GM12865 (cell line): Measurements from ENCODE around the gene ZNF513.

Source experiments
- DNase-seq: peaks from one replicate; pipeline ENCODE4 v3.0.0; 2010; ENCODE audit warnings: low read depth
- H3K4me3 ChIP-seq: 2 replicates; pipeline ENCODE4 v1.5.1; 2011; ENCODE audit warnings: mild to moderate bottlenecking, low read depth, low read length, control low read depth
- TF ChIP-seq, protein P1 (sequence below): IDR thresholded peaks from 2 replicates; pipeline ENCODE4 v1.5.1; 2011; ENCODE audit warnings: low read length, control low read depth, low read depth, inconsistent platforms; ENCODE audit not compliant: insufficient read depth; ENCODE audit errors: missing control alignments

Gene ZNF513

DNA sequence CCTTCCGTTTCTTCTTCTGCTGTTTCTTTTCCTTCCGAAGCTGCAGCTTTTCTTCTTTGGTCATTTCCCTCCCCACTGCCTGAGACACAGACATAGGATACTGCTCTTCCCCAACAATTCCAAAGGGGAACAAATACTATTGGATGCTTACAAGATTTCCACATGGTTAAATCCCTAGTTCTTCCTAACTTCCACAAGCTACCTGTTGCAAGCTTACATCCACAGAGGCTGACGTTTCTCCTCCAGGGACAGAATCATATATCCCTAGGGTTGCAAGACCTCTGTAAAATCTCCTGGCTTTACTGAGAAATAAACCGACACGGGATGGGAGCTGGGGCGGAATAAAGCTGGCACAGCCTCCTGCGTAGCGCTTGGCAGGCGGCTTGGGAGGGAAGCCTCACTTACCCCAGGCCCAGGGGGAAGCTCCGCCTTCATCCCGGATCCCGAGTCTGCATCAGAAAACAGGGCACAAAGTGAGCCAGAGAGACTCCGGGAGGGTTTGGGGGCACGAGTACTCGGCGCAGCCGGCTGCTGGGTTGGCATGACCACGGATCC, 11.0 kb downstream of the ZNF513 start:
- TF ChIP-seq, protein P1, sequence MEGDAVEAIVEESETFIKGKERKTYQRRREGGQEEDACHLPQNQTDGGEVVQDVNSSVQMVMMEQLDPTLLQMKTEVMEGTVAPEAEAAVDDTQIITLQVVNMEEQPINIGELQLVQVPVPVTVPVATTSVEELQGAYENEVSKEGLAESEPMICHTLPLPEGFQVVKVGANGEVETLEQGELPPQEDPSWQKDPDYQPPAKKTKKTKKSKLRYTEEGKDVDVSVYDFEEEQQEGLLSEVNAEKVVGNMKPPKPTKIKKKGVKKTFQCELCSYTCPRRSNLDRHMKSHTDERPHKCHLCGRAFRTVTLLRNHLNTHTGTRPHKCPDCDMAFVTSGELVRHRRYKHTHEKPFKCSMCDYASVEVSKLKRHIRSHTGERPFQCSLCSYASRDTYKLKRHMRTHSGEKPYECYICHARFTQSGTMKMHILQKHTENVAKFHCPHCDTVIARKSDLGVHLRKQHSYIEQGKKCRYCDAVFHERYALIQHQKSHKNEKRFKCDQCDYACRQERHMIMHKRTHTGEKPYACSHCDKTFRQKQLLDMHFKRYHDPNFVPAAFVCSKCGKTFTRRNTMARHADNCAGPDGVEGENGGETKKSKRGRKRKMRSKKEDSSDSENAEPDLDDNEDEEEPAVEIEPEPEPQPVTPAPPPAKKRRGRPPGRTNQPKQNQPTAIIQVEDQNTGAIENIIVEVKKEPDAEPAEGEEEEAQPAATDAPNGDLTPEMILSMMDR = no peak
- DNase-seq = no peak
- peak overlapping the region; percentile 88 for H3K4me3 ChIP-seq

DNA sequence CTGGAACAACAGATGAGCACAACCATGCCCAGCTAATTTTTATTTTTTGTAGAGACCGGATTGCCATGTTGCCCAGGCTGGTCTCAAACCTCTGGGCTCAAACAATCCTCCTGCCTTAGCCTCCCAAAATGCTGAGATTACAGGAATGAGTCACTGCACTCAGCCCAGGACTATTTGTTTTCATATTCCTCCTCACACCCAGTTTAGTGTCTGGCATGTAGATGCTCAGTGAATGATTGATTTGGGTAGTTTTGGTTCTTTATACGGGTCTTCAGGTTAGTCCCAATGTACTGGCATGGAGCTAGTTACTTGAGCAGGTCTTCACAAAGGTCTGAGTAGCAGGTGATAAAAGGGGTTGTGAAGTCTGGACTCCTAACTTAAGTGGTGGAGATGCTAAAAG, 16.6 kb downstream of the ZNF513 start:
- TF ChIP-seq, protein P1 = no peak
- DNase-seq = no peak
- H3K4me3 ChIP-seq = no peak overlapping the region

DNA sequence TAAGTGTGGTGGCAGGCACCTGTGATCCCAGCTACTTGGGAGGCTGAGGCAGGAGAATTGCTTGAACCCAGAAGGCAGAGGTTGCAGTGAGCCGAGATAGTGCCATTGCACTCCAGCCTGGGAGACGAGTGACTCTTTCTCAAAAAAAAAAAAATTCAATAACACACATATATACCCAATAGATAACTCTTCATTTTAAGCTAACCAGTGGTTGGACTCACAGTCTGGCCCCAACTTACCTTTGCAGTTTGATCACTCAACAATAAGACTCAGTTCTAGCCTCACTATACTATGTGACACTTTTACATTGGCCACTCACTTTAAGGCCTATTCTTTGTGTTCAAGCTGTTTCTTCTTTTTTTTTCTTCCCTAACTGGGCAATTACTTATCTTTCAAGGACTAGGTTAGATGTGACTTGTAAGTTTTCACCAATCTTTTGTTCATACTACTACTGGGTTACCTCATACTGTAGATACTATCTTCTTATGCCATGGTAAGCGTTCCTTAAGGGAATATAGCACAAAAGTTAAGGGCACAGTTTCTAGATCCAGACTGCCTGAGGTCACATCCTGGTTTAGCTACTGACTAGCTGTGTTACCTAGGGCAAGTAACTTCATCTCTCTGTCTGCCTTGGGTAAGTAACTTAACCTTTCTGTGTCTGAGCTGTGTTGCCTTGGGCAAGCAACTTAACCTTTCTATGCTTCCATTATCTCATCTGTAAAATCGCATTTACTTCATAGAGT, 17.7 kb downstream of the ZNF513 start:
- DNase-seq = no peak
- TF ChIP-seq, protein P1 = no peak
- H3K4me3 ChIP-seq = no peak overlapping the region

GRCh38 chr2:27356382-27357181, 24.0 kb downstream of the ZNF513 start, which contains the start of gene GTF3C2:
Gene GTF3C2, minus strand, starts transcription at chr2:27356764. Its CDS starts 13,210 bp downstream, at chr2:27343554.
- peak; percentile 98 for DNase-seq
- TF ChIP-seq, protein P1 = no peak
- H3K4me3 ChIP-seq = peak within 1 kb of the TSS; percentile 62

DNA sequence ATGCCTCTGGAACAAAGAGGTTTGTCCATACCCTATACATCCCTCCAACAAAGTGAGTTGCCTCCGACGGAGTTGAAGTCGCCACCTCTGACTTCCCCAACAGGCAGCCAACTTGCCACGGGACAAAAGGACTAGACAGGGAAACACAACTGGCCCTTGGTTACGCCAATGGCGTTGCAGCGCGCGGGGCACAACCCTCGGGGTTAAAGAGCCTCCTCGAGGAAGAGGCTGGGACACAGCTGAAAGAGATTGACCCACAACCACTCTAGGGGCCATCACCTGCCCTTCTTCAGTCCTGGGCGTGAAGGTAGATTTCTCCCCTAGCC, 24.5 kb downstream of the ZNF513 start:
- H3K4me3 ChIP-seq = peak overlapping the region; percentile 62
- DNase-seq = no peak
- TF ChIP-seq, protein P1 = no peak

DNA sequence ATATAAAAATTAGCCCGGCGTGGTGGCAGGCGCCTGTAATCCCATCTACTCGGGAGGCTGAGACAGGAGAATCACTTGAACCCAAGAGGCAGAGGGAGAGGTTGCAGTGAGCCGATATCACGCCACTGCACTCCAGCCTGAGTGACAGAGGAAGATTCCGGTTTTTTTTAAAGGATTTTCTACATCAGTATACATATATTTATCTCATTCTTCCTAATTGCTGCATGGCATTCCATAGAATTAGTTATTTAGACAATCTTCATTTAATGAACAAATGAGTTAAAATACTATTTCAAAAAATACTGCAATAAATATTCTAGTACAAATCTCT, 26.0 kb downstream of the ZNF513 start:
- no peak for DNase-seq
- H3K4me3 ChIP-seq = no peak overlapping the region
- TF ChIP-seq, protein P1 = no peak
